GM23338 (cell line): ENCODE measurements around the gene ABHD5. TPM values are rescaled to one million over a fixed set of nuclear protein-coding genes. Genes with fewer than 3 reads are reported as not detected.

Source experiments
- ATAC-seq: fragments of 200-7000 bp; cut with Tn5 transposase; 3 replicates; pipeline ENCODE4 v1.9.1; 2020
- DNase-seq: peaks from one replicate; pipeline ENCODE4 v3.0.0-alpha.2; 2015; ENCODE audit warnings: low spot score
- H2AFZ ChIP-seq: fragments of 200-600 bp; sonication (generic); 2 replicates; pipeline ENCODE4 v1.8.0; 2016; ENCODE audit warnings: antibody characterized with exemption, mild to moderate bottlenecking, moderate library complexity
- H3F3A ChIP-seq: fragments of 200-600 bp; sonication (generic); replicated peaks from 2 replicates; pipeline ENCODE4 v1.8.0; 2017; ENCODE audit warnings: antibody characterized with exemption, mixed run types, low read depth
- H3K27ac ChIP-seq: fragments of 200-600 bp; sonication (generic); 2 replicates; pipeline ENCODE4 v1.6.1; 2016; ENCODE audit warnings: low read depth
- H3K27me3 ChIP-seq: fragments of 200-600 bp; sonication (generic); 2 replicates; pipeline ENCODE4 v1.8.0; 2016; ENCODE audit warnings: mild to moderate bottlenecking, mixed run types, moderate library complexity; ENCODE audit not compliant: insufficient read depth
- H3K36me3 ChIP-seq: fragments of 200-600 bp; sonication (generic); 2 replicates; pipeline ENCODE4 v1.8.0; 2016; ENCODE audit warnings: mild to moderate bottlenecking; ENCODE audit not compliant: insufficient read depth
- H3K4me1 ChIP-seq: fragments of 200-600 bp; sonication (generic); 2 replicates; pipeline ENCODE4 v1.8.0; 2016; ENCODE audit warnings: mild to moderate bottlenecking, moderate library complexity; ENCODE audit not compliant: insufficient read depth
- H3K4me2 ChIP-seq: fragments of 200-600 bp; sonication (generic); 2 replicates; pipeline ENCODE4 v1.7.1; 2017; ENCODE audit warnings: mixed run types
- H3K4me3 ChIP-seq: fragments of 200-600 bp; sonication (generic); 2 replicates; pipeline ENCODE4 v1.6.1; 2016; ENCODE audit warnings: mixed run types
- H3K79me2 ChIP-seq: fragments of 200-600 bp; sonication (generic); replicated peaks from 2 replicates; pipeline ENCODE4 v1.8.0; 2017; ENCODE audit warnings: mild to moderate bottlenecking; ENCODE audit not compliant: insufficient read depth
- H3K9me2 ChIP-seq: fragments of 200-600 bp; sonication (generic); 2 replicates; pipeline ENCODE4 v1.8.0; 2017; ENCODE audit not compliant: insufficient read depth
- H4K20me1 ChIP-seq: fragments of 200-600 bp; sonication (generic); replicated peaks from 2 replicates; pipeline ENCODE4 v1.8.0; 2017; ENCODE audit warnings: mild to moderate bottlenecking; ENCODE audit not compliant: insufficient read depth
- H3K27ac Mint-ChIP-seq: 2 replicates; pipeline ENCODE4 v1.8.0; 2020; ENCODE audit warnings: inconsistent platforms, mild to moderate bottlenecking, moderate library complexity, mixed read lengths
- H3K27me3 Mint-ChIP-seq: 3 replicates; pipeline ENCODE4 v1.8.0; 2022; ENCODE audit warnings: low read depth, mild to moderate bottlenecking, moderate library complexity, mixed read lengths, inconsistent platforms; ENCODE audit not compliant: insufficient read depth, poor library complexity
- H3K36me3 Mint-ChIP-seq: 3 replicates; pipeline ENCODE4 v1.8.0; 2021; ENCODE audit warnings: low read depth, mild to moderate bottlenecking, inconsistent platforms, moderate library complexity, mixed read lengths
- H3K4me1 Mint-ChIP-seq: 3 replicates; pipeline ENCODE4 v1.8.0; 2020; ENCODE audit warnings: mild to moderate bottlenecking, inconsistent platforms, mixed read lengths
- H3K4me3 Mint-ChIP-seq: 3 replicates; pipeline ENCODE4 v1.8.0; 2021; ENCODE audit warnings: moderate library complexity, mild to moderate bottlenecking, inconsistent platforms, mixed read lengths
- H3K9me3 Mint-ChIP-seq: 3 replicates; pipeline ENCODE4 v1.8.0; 2020; ENCODE audit warnings: moderate library complexity, mild to moderate bottlenecking, inconsistent platforms, mixed read lengths
- CREB1 ChIP-seq: fragments of 250-450 bp; sonication (Bioruptor Pico); IDR thresholded peaks from 2 replicates; pipeline ENCODE4 v1.5.0; 2020; ENCODE audit warnings: low read depth, mild to moderate bottlenecking, moderate library complexity
- CTCF ChIP-seq, 2 experiments: fragments of 200-600 bp in 1 of 2; sonication (generic) in 1 of 2; conservative IDR thresholded peaks; 2 replicates each; pipeline versions ENCODE4 v1.5.1 to v1.6.1; 2016 to 2017; ENCODE audit warnings: antibody characterized with exemption in 2 of 2, low read depth in 2 of 2, mild to moderate bottlenecking in 2 of 2, moderate library complexity in 1 of 2
- EZH2phosphoT487 ChIP-seq: fragments of 200-600 bp; sonication (generic); IDR thresholded peaks from one replicate; pipeline ENCODE4 v1.8.1; 2018; ENCODE audit warnings: antibody characterized with exemption; ENCODE audit not compliant: unreplicated experiment
- NANOG ChIP-seq: IDR thresholded peaks from 2 replicates; pipeline ENCODE4 v1.6.1; 2016; ENCODE audit warnings: antibody characterized with exemption, borderline replicate concordance
- STAT1 ChIP-seq: IDR thresholded peaks from one replicate; pipeline ENCODE4 v1.6.1; 2016; ENCODE audit warnings: antibody characterized with exemption; ENCODE audit not compliant: unreplicated experiment
- ZNF114 ChIP-seq: fragments of 250-450 bp; sonication (Bioruptor Pico); IDR thresholded peaks from 2 replicates; pipeline ENCODE4 v1.5.0; 2020; ENCODE audit warnings: mild to moderate bottlenecking, moderate library complexity
- ZNF331 ChIP-seq: fragments of 250-450 bp; sonication (Bioruptor Pico); IDR thresholded peaks from 2 replicates; pipeline ENCODE4 v1.5.0; 2020; ENCODE audit warnings: low read depth, mild to moderate bottlenecking, moderate library complexity
- polyA plus RNA-seq: library from polyadenylated mRNA; unstranded; fragments of >200 nt; fragmentation: Nextera tagmentation; extraction: Ambion mirVana; gene quantifications from 2 replicates; pipeline ENCODE4 v1.2.1, GENCODE V29; 2016
- total RNA-seq: library from RNA; depleted of rRNA; stranded (reverse); fragments of >200 nt; shearing (Covaris generic); gene quantifications from 2 replicates; pipeline ENCODE4 v1.2.3, GENCODE V29; 2014
- TF ChIP-seq, protein P1 (sequence below): IDR thresholded peaks from one replicate; pipeline ENCODE4 v1.6.1; 2018; ENCODE audit warnings: antibody characterized with exemption; ENCODE audit not compliant: unreplicated experiment
- TF ChIP-seq, protein P2 (sequence below): IDR thresholded peaks from 2 replicates; pipeline ENCODE4 v1.6.1; 2016; ENCODE audit warnings: antibody characterized with exemption

The ABHD5 gene
- total and polyA plus RNA-seq, 2 experiments from 2014 or later: 12.1 to 12.3 TPM

DNA sequence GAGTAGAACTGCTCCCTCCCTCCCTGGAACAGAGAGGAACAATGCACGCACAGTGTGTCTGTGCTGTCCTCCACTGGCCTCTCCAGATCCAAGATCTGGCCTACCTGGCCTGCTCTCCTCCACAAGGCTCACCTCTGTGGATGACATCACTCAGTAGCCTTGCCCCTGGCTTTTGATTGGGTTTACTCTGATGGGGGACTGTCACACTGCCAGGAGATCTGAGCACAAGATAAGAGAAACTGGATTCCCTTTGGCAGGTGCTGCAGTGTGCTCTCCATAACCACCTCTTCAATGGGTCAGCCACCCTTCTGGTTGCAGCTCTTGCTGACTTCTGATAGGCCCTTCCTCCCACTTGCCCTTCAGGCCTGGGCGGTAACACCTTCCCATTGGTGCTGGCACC, 46.3 kb upstream of the ABHD5 start:
- DNase-seq (no peak), ATAC-seq (no peak)
- Histone ChIP-seq H3F3A (no peaks in the 10 kb centered on the region), H3K9me2 (no peaks in the 10 kb centered on the region), H3K4me2 (no peak overlapping the region), H2AFZ (no peak overlapping the region), H3K4me1 (peaks cover 10% of the 10 kb centered on the region; the same call in 1 of the 2 replicates), H3K79me2 (no peaks in the 10 kb centered on the region), H4K20me1 (no peaks in the 10 kb centered on the region), H3K27me3 (no peaks in the 10 kb centered on the region), H3K36me3 (no peaks in the 10 kb centered on the region), H3K27ac (no peak overlapping the region), H3K4me3 (no peak overlapping the region)
- Mint-ChIP-seq H3K9me3 (no peaks in the 10 kb centered on the region), H3K36me3 (peaks cover 3% of the 10 kb centered on the region; the same call in 1 of the 3 replicates), H3K27ac (no peak overlapping the region), H3K4me1 (peaks cover 28% of the 10 kb centered on the region), H3K4me3 (no peak overlapping the region), H3K27me3 (peaks cover 9% of the 10 kb centered on the region)
- no peak for TF ChIP-seq STAT1
- TF ChIP-seq NANOG: no peak
- TF ChIP-seq CREB1 (CRISPR knock-in tag): no peak

- 0 out of 2 replicates have a peak overlapping the region, but pooled peaks have one; percentile 8 for H3K4me2 ChIP-seq
- TF ChIP-seq EZH2phosphoT487: no peak
- TF ChIP-seq, protein P1, sequence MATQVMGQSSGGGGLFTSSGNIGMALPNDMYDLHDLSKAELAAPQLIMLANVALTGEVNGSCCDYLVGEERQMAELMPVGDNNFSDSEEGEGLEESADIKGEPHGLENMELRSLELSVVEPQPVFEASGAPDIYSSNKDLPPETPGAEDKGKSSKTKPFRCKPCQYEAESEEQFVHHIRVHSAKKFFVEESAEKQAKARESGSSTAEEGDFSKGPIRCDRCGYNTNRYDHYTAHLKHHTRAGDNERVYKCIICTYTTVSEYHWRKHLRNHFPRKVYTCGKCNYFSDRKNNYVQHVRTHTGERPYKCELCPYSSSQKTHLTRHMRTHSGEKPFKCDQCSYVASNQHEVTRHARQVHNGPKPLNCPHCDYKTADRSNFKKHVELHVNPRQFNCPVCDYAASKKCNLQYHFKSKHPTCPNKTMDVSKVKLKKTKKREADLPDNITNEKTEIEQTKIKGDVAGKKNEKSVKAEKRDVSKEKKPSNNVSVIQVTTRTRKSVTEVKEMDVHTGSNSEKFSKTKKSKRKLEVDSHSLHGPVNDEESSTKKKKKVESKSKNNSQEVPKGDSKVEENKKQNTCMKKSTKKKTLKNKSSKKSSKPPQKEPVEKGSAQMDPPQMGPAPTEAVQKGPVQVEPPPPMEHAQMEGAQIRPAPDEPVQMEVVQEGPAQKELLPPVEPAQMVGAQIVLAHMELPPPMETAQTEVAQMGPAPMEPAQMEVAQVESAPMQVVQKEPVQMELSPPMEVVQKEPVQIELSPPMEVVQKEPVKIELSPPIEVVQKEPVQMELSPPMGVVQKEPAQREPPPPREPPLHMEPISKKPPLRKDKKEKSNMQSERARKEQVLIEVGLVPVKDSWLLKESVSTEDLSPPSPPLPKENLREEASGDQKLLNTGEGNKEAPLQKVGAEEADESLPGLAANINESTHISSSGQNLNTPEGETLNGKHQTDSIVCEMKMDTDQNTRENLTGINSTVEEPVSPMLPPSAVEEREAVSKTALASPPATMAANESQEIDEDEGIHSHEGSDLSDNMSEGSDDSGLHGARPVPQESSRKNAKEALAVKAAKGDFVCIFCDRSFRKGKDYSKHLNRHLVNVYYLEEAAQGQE: no peak
- TF ChIP-seq STAT1: no peak
- TF ChIP-seq, protein P2, sequence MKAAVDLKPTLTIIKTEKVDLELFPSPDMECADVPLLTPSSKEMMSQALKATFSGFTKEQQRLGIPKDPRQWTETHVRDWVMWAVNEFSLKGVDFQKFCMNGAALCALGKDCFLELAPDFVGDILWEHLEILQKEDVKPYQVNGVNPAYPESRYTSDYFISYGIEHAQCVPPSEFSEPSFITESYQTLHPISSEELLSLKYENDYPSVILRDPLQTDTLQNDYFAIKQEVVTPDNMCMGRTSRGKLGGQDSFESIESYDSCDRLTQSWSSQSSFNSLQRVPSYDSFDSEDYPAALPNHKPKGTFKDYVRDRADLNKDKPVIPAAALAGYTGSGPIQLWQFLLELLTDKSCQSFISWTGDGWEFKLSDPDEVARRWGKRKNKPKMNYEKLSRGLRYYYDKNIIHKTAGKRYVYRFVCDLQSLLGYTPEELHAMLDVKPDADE: no peak
- no peak for TF ChIP-seq CTCF (conservative IDR thresholded peaks at IDR 0.05; ENCODE audit: low read depth in 2 of 2)
- no peak for TF ChIP-seq ZNF331
- no peak for TF ChIP-seq ZNF114 (CRISPR knock-in tag)
- no peaks in the 10 kb centered on the region for H3K9me2 ChIP-seq
- H3K4me1 Mint-ChIP-seq: peaks cover 36% of the 10 kb centered on the region
- no peak overlapping the region for H3K4me3 Mint-ChIP-seq
- H3K27me3 Mint-ChIP-seq: peaks cover 11% of the 10 kb centered on the region
- H3K27me3 ChIP-seq: no peaks in the 10 kb centered on the region
- H4K20me1 ChIP-seq: no peaks in the 10 kb centered on the region
- peaks cover 10% of the 10 kb centered on the region; the same call in 1 of the 2 replicates for H3K4me1 ChIP-seq
- DNase-seq (peak; percentile 30), ATAC-seq (peak; percentile 42; the same call in 1 of the 3 replicates)
- no peaks in the 10 kb centered on the region for H3K36me3 ChIP-seq
- H3K9me3 Mint-ChIP-seq: no peaks in the 10 kb centered on the region
- no peak overlapping the region for H3K27ac ChIP-seq
- no peaks in the 10 kb centered on the region for H3K79me2 ChIP-seq
- H3K27ac Mint-ChIP-seq: peak overlapping the region; percentile 14; the same call in 1 of the 2 replicates
- no peak overlapping the region for H3K4me3 ChIP-seq
- no peaks in the 10 kb centered on the region for H3F3A ChIP-seq
- H2AFZ ChIP-seq: no peak overlapping the region
- H3K36me3 Mint-ChIP-seq: peaks cover 3% of the 10 kb centered on the region; the same call in 1 of the 3 replicates
Observed at GRCh38 chr3:43647331-43648166, 43.2 kb upstream of the ABHD5 start.
